Loucy (cell line): ENCODE results near the gene MAP3K8.
A peak's percentile ranks its signal among the peaks of the same experiment; 100 is the strongest.
"Not testable (repeated sequence)": the region's sequence is repeated elsewhere in the genome, so short reads cannot be mapped to it uniquely, and the experiment has no call there.

Experiments used
- H2AFZ ChIP-seq: fragments of 200-600 bp; sonication (generic); 2 replicates; pipeline ENCODE4 v1.6.0; 2016; ENCODE audit warnings: antibody characterized with exemption, mild to moderate bottlenecking, low read length, moderate library complexity
- H3F3A ChIP-seq: fragments of 200-600 bp; 2 replicates; pipeline ENCODE4 v1.6.0; 2016; ENCODE audit warnings: antibody characterized with exemption, low read depth, mild to moderate bottlenecking
- H3K27me3 ChIP-seq: fragments of 200-600 bp; sonication (generic); 2 replicates; pipeline ENCODE4 v1.6.1; 2014; ENCODE audit warnings: low read length, mild to moderate bottlenecking; ENCODE audit not compliant: insufficient read depth, poor library complexity, severe bottlenecking
- H3K36me3 ChIP-seq: fragments of 200-600 bp; sonication (generic); 2 replicates; pipeline ENCODE4 v1.6.1; 2016; ENCODE audit warnings: low read length; ENCODE audit not compliant: insufficient read depth
- H3K4me1 ChIP-seq: fragments of 200-600 bp; sonication (generic); 2 replicates; pipeline ENCODE4 v1.5.1; 2014; ENCODE audit warnings: low read length, mild to moderate bottlenecking; ENCODE audit not compliant: insufficient read depth, poor library complexity, severe bottlenecking
- H3K4me2 ChIP-seq: fragments of 200-600 bp; sonication (generic); 2 replicates; pipeline ENCODE4 v1.6.0; 2014; ENCODE audit warnings: antibody characterized with exemption, low read length, low read depth, mild to moderate bottlenecking; ENCODE audit not compliant: poor library complexity, severe bottlenecking
- H3K4me3 ChIP-seq: fragments of 200-600 bp; sonication (generic); 2 replicates; pipeline ENCODE4 v1.5.1; 2014; ENCODE audit warnings: low read length, mild to moderate bottlenecking, mixed read lengths; ENCODE audit not compliant: poor library complexity, severe bottlenecking
- H3K79me2 ChIP-seq: fragments of 200-600 bp; sonication (generic); 2 replicates; pipeline ENCODE4 v1.6.1; 2014; ENCODE audit warnings: low read length; ENCODE audit not compliant: insufficient read depth
- H3K9ac ChIP-seq: fragments of 200-600 bp; sonication (generic); 2 replicates; pipeline ENCODE4 v1.6.0; 2014; ENCODE audit warnings: mild to moderate bottlenecking, low read depth, low read length, moderate library complexity; ENCODE audit not compliant: poor library complexity, severe bottlenecking
- H3K9me2 ChIP-seq: fragments of 200-600 bp; sonication (generic); replicated peaks from 2 replicates; pipeline ENCODE4 v1.6.1; 2016; ENCODE audit warnings: low read depth, low read length, mixed read lengths
- H3K9me3 ChIP-seq: fragments of 200-600 bp; sonication (generic); 2 replicates; pipeline ENCODE4 v1.6.1; 2014; ENCODE audit warnings: mild to moderate bottlenecking, antibody characterized with exemption, low read length, low read depth; ENCODE audit not compliant: insufficient read depth
- H4K20me1 ChIP-seq: fragments of 200-600 bp; sonication (generic); 2 replicates; pipeline ENCODE4 v1.6.0; 2014; ENCODE audit warnings: antibody characterized with exemption, low read length, mild to moderate bottlenecking; ENCODE audit not compliant: insufficient read depth, poor library complexity, severe bottlenecking
- EZH2phosphoT487 ChIP-seq: fragments of 200-600 bp; IDR thresholded peaks from 2 replicates; pipeline ENCODE4 v1.6.1; 2018; ENCODE audit warnings: antibody characterized with exemption, mild to moderate bottlenecking, moderate library complexity, borderline replicate concordance
- TF ChIP-seq, protein P1 (sequence below): fragments of 200-600 bp; sonication (generic); conservative IDR thresholded peaks from 2 replicates; pipeline ENCODE4 v1.5.1; 2014; ENCODE audit warnings: mild to moderate bottlenecking, antibody characterized with exemption, low read length

Gene MAP3K8

DNA sequence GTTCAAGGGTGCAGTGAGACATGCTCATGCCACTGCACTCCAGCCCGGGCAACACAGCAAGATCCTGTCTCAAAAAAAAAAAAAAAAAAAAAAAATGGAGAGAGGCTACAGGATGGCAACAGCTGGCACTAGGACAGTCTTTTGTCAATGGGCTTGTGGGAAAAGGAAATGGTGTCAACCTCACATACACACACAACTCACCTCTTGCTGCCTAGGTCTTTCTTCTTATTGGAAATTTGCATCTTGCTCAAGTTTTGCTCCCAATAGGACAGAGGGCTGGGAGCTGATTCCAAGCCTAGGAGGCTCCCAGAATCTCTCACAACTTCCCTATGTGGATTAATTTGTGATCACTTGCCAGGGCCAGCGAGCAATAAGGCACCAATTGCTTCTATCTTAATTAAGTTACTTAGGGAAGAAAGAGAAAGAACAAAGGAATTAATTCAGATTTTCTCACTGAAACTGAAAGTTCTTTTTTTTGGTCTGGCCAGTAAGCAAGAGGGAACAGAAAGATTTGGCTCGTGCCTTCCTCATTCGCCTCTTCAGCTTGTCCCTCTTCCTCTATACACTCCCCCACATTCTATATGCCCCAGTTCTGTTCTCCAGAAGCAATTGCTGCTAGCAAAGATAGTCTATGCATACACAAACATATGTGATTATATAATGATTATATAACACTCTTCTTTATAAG lies 33.8 kb downstream of the MAP3K8 start:
- no peak overlapping the region for H3K9ac ChIP-seq
- TF ChIP-seq EZH2phosphoT487 = no peak
- TF ChIP-seq, protein P1, sequence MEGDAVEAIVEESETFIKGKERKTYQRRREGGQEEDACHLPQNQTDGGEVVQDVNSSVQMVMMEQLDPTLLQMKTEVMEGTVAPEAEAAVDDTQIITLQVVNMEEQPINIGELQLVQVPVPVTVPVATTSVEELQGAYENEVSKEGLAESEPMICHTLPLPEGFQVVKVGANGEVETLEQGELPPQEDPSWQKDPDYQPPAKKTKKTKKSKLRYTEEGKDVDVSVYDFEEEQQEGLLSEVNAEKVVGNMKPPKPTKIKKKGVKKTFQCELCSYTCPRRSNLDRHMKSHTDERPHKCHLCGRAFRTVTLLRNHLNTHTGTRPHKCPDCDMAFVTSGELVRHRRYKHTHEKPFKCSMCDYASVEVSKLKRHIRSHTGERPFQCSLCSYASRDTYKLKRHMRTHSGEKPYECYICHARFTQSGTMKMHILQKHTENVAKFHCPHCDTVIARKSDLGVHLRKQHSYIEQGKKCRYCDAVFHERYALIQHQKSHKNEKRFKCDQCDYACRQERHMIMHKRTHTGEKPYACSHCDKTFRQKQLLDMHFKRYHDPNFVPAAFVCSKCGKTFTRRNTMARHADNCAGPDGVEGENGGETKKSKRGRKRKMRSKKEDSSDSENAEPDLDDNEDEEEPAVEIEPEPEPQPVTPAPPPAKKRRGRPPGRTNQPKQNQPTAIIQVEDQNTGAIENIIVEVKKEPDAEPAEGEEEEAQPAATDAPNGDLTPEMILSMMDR = no peak
- H3K9me2 ChIP-seq = no peaks in the 10 kb centered on the region
- no peak overlapping the region for H3K4me2 ChIP-seq
- H3K36me3 ChIP-seq = no peaks in the 10 kb centered on the region
- H3F3A ChIP-seq = no peaks in the 10 kb centered on the region
- H4K20me1 ChIP-seq = no peaks in the 10 kb centered on the region
- H3K4me1 ChIP-seq = no peaks in the 10 kb centered on the region
- H3K9me3 ChIP-seq = no peaks in the 10 kb centered on the region
- H2AFZ ChIP-seq = peak overlapping the region; percentile 60
- no peaks in the 10 kb centered on the region for H3K27me3 ChIP-seq
- no peaks in the 10 kb centered on the region for H3K79me2 ChIP-seq
- H3K4me3 ChIP-seq = no peak overlapping the region

DNA sequence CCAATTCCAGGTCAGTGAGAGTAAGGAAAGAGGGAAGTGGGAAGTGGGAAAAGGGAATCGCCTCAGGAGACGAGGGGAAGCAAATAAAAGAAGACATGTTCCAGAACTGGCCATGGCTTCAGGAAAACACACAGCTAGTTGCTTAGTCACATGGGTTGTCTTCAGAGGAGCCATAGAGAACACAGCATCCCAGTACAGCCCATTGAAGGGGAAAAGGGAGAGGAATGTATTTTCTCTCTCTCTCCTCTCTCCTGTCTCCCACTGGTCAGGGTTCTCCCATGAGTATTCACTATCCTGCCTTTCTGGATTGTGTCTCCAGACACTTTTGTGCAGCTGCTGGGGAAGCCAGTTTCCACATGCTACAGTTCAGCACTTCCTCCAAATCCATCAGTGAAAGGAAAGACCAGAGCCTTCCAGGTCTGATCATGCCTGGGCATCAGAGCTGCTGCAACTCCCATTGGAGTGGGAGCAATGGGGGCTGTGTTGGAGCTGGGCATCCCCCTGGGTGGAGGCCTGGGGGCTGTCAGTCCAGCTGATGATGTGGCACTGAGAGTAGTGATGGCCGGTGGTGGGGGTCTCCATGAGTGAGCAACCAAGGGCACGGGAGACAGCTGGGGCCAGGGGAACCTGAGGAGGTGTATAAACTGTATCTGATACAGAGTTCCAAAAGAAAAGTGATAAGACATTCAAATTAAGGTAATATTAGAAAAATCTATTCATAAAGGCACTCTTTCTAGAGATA lies 38.6 kb downstream of the MAP3K8 start:
- Histone ChIP-seq H3K9me3 (no peaks in the 10 kb centered on the region), H3K4me2 (no peak overlapping the region), H3K4me1 (no peaks in the 10 kb centered on the region), H3K9me2 (no peaks in the 10 kb centered on the region), H2AFZ (no peak overlapping the region), H3K9ac (no peak overlapping the region), H3K27me3 (no peaks in the 10 kb centered on the region), H3F3A (no peaks in the 10 kb centered on the region), H3K4me3 (no peak overlapping the region), H3K36me3 (no peaks in the 10 kb centered on the region), H4K20me1 (no peaks in the 10 kb centered on the region), H3K79me2 (no peaks in the 10 kb centered on the region)
- TF ChIP-seq, protein P1 = no peak
- no peak for TF ChIP-seq EZH2phosphoT487

DNA sequence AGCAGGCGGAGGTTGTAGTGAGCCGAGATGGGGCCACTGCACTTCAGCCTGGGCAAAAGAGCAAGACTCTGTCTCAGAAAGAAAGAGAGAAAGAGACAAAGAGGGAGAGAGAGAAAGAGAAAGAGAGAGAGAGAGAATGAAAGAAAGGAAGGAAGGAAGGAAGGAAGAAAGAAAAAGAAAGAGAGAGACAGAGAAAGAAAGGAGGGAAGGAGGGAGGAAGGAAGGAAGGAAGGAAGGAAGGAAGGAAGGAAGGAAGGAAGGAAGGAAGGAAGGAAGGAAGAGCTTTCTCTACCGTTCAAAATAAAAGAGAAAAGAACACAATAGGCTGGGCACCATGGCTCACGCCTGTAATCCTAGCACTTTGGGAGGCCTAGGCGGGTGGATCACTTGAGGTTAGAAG lies 41.5 kb downstream of the MAP3K8 start:
- not testable (repeated sequence) for H3K4me3 ChIP-seq, H3K4me2 ChIP-seq, H3K36me3 ChIP-seq, H3K9ac ChIP-seq, H3F3A ChIP-seq, H4K20me1 ChIP-seq, H2AFZ ChIP-seq, H3K9me2 ChIP-seq, H3K79me2 ChIP-seq, H3K9me3 ChIP-seq, H3K27me3 ChIP-seq, H3K4me1 ChIP-seq
